K562 (cell line): ENCODE data around the gene CNTROB. TPM values are rescaled to one million over a fixed set of nuclear protein-coding genes. Genes with fewer than 3 reads are reported as not detected.

ENCODE experiments used
- ARID3A ChIP-seq: IDR thresholded peaks from 2 replicates; pipeline ENCODE4 v1.6.1; 2012; ENCODE audit warnings: low read depth, low read length, improper control_type of control experiment, borderline replicate concordance
- DIDO1 ChIP-seq: fragments of 450-650 bp; IDR thresholded peaks from 2 replicates; pipeline ENCODE4 v1.6.1; 2016; ENCODE audit warnings: low read depth, missing biosample characterization, missing genetic modification characterization
- EGR1 ChIP-seq: fragments of 450-650 bp; conservative IDR thresholded peaks from 2 replicates; pipeline ENCODE4 v1.6.1; 2017; ENCODE audit warnings: mild to moderate bottlenecking
- ELF4 ChIP-seq: fragments of 450-650 bp; formaldehyde crosslinking; IDR thresholded peaks from 2 replicates; pipeline ENCODE4 v1.4.0; 2022; ENCODE audit warnings: missing genetic modification characterization
- ELK1 ChIP-seq: sonication (generic); formaldehyde crosslinking; IDR thresholded peaks from 2 replicates; pipeline ENCODE4 v1.8.1; 2022; ENCODE audit warnings: missing genetic modification reagents
- FOXA3 ChIP-seq, 2 experiments: fragments of 450-650 bp in 1 of 2; sonication (generic) in 1 of 2; formaldehyde crosslinking; IDR thresholded peaks in 1 of 2; conservative IDR thresholded peaks in 1 of 2; 2 replicates each; pipeline versions ENCODE4 v1.4.0 to v1.8.0; 2020 to 2022; ENCODE audit warnings: mild to moderate bottlenecking in 2 of 2, missing genetic modification reagents in 1 of 2
- FOXK1 ChIP-seq: sonication (generic); formaldehyde crosslinking; IDR thresholded peaks from 2 replicates; pipeline ENCODE4 v1.8.0; 2022; ENCODE audit warnings: missing genetic modification reagents, mild to moderate bottlenecking, borderline replicate concordance
- IRF2 ChIP-seq: sonication (generic); formaldehyde crosslinking; IDR thresholded peaks from 2 replicates; pipeline ENCODE4 v1.8.1; 2022; ENCODE audit warnings: mild to moderate bottlenecking, missing genetic modification reagents
- POLR3G ChIP-seq: IDR thresholded peaks from 2 replicates; pipeline ENCODE4 v1.6.1; 2011; ENCODE audit not compliant: insufficient read length, insufficient replicate concordance; ENCODE audit errors: extremely low read depth
- RCOR1 ChIP-seq, 2 experiments: IDR thresholded peaks; 2 replicates each; pipeline ENCODE4 v1.6.1; 2012; ENCODE audit warnings: low read depth in 2 of 2, low read length in 2 of 2, borderline replicate concordance in 1 of 2, improper control_type of control experiment in 1 of 2
- SAP30 ChIP-seq: fragments of 200-600 bp; sonication (generic); IDR thresholded peaks from 2 replicates; pipeline ENCODE4 v1.6.1; 2012; ENCODE audit warnings: borderline replicate concordance, low read depth, mild to moderate bottlenecking, moderate library complexity, low read length, control low read depth, inconsistent platforms; ENCODE audit not compliant: insufficient read depth, poor library complexity, severe bottlenecking
- SMAD1 ChIP-seq: fragments of 150-350 bp; IDR thresholded peaks from 2 replicates; pipeline ENCODE4 v1.6.1; 2014; ENCODE audit warnings: low read length, low read depth; ENCODE audit not compliant: partially characterized antibody
- SREBF2 ChIP-seq: sonication (generic); formaldehyde crosslinking; IDR thresholded peaks from 2 replicates; pipeline ENCODE4 v1.4.0; 2020; ENCODE audit warnings: mild to moderate bottlenecking, missing genetic modification reagents
- ZNF3 ChIP-seq: fragments of 250-450 bp; sonication (Bioruptor Pico); IDR thresholded peaks from 2 replicates; pipeline ENCODE4 v1.5.0; 2021; ENCODE audit warnings: mild to moderate bottlenecking, moderate library complexity
- ZNF778 ChIP-seq: fragments of 450-650 bp; formaldehyde crosslinking; IDR thresholded peaks from 2 replicates; pipeline ENCODE4 v1.4.0; 2020; ENCODE audit warnings: mild to moderate bottlenecking, moderate library complexity
- polyA plus RNA-seq, 8 experiments: library from polyadenylated mRNA; depleted of rRNA in 4 of 8; stranded (reverse) in 5 of 8; unstranded in 3 of 8; fragments of >200 nt; fragmentation: Nextera tagmentation in 2 of 8; fragmentation: Illumina TruSeq in 1 of 8; extraction: Ambion mirVana in 2 of 8; extraction: Trizol in 1 of 8; gene quantifications; 2 replicates each; pipeline versions ENCODE4 v1.2.1 to v1.2.3, GENCODE V29; 2011 to 2014; ENCODE audit warnings: inconsistent platforms in 1 of 8, missing spikeins in 1 of 8
- total RNA-seq, 7 experiments: library from RNA; depleted of rRNA in 6 of 7; stranded (reverse); fragments of >200 nt in 6 of 7; fragmentation: Illumina TruSeq in 2 of 7; extraction: Trizol in 2 of 7; gene quantifications; 2 replicates each; pipeline versions ENCODE4 v1.2.1 to v1.2.3, GENCODE V29; 2011 to 2021; ENCODE audit warnings: low replicate concordance in 1 of 7
- TF ChIP-seq, protein P1 (sequence below): sonication (generic); formaldehyde crosslinking; IDR thresholded peaks from 2 replicates; pipeline ENCODE4 v1.8.0; 2022; ENCODE audit warnings: mild to moderate bottlenecking, missing genetic modification reagents
- TF ChIP-seq, protein P2 (sequence below): fragments of 250-450 bp; sonication (Bioruptor Pico); IDR thresholded peaks from 2 replicates; pipeline ENCODE4 v1.5.0; 2021
- TF ChIP-seq, protein P3 (sequence below): sonication (generic); formaldehyde crosslinking; IDR thresholded peaks from 2 replicates; pipeline ENCODE4 v1.8.0; 2022; ENCODE audit warnings: mild to moderate bottlenecking, missing genetic modification reagents

Gene CNTROB
- total and polyA plus RNA-seq, 9 of the 15 experiments (the other 6 are each of a cell fraction or from before 2014, with no cell fraction given), result 1.9 to 33.3 (median 23.0) TPM

DNA sequence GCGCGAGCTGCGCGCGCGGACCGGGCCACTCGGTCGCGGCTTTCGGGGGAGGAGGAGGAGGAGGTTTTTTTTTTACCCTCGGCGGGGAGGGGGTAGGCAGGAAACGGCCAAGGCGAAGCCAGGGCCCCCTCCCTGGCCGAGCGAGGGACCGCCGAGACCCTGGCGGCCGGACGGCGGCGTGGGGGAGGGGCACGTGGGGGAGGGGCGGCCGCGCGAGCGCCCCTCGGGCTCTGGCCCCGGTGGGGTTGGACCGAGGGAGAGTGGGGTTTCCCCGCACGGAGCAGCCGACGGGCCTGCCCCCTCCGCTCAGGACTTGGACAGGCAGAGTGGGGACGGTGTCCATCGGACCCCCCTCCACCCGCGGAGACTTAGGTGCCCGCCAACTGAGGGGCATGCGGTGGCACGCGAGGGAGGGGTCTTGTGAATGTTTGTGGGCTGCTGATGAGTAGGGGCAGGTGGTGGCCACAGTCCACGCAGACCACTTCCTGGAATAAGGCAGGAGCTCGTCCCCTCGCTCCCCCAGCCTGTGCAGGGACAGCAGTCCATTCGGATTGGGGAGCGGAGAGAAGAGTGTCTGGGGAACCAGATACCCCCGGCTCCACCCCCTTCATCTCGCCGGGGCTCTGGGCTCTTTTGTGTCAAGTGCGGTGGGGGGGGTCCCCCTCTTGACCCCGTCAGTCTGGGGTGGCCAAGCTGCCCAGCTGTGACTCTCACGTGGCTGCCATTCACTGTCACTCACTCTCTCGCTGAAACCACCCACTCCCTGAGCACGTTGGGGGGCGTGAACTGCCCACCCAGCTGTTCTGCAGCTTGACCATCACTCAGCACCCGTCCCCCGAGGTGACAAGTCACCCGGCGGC lies 46.4 kb upstream of the CNTROB start (continued):
- TF ChIP-seq, protein P1, sequence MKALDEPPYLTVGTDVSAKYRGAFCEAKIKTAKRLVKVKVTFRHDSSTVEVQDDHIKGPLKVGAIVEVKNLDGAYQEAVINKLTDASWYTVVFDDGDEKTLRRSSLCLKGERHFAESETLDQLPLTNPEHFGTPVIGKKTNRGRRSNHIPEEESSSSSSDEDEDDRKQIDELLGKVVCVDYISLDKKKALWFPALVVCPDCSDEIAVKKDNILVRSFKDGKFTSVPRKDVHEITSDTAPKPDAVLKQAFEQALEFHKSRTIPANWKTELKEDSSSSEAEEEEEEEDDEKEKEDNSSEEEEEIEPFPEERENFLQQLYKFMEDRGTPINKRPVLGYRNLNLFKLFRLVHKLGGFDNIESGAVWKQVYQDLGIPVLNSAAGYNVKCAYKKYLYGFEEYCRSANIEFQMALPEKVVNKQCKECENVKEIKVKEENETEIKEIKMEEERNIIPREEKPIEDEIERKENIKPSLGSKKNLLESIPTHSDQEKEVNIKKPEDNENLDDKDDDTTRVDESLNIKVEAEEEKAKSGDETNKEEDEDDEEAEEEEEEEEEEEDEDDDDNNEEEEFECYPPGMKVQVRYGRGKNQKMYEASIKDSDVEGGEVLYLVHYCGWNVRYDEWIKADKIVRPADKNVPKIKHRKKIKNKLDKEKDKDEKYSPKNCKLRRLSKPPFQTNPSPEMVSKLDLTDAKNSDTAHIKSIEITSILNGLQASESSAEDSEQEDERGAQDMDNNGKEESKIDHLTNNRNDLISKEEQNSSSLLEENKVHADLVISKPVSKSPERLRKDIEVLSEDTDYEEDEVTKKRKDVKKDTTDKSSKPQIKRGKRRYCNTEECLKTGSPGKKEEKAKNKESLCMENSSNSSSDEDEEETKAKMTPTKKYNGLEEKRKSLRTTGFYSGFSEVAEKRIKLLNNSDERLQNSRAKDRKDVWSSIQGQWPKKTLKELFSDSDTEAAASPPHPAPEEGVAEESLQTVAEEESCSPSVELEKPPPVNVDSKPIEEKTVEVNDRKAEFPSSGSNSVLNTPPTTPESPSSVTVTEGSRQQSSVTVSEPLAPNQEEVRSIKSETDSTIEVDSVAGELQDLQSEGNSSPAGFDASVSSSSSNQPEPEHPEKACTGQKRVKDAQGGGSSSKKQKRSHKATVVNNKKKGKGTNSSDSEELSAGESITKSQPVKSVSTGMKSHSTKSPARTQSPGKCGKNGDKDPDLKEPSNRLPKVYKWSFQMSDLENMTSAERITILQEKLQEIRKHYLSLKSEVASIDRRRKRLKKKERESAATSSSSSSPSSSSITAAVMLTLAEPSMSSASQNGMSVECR (CRISPR knock-in tag), result peak; percentile 74
- TF ChIP-seq, protein P2, sequence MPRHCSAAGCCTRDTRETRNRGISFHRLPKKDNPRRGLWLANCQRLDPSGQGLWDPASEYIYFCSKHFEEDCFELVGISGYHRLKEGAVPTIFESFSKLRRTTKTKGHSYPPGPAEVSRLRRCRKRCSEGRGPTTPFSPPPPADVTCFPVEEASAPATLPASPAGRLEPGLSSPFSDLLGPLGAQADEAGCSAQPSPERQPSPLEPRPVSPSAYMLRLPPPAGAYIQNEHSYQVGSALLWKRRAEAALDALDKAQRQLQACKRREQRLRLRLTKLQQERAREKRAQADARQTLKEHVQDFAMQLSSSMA (CRISPR knock-in tag), result no peak
- TF ChIP-seq ELF4 (CRISPR knock-in tag) (no peak), RCOR1 (IDR thresholded peaks at IDR 0.05; ENCODE audit: borderline replicate concordance in 1 of 2, low read depth in 2 of 2, low read length in 2 of 2) (no peak), FOXK1 (CRISPR knock-in tag) (no peak), SMAD1 (no peak), DIDO1 (tag) (no peak), ELK1 (CRISPR knock-in tag) (no peak), SAP30 (peak; percentile 79), ZNF3 (CRISPR knock-in tag) (no peak), ARID3A (no peak), ZNF778 (CRISPR knock-in tag) (no peak), EGR1 (peak; percentile 53; the same call in 1 of the 2 replicates), IRF2 (no peak), POLR3G (no peak), FOXA3 (CRISPR knock-in tag; conservative IDR thresholded peaks at IDR 0.05 in 1 of 2, IDR thresholded peaks at IDR 0.05 in 1 of 2) (no peak), SREBF2 (CRISPR knock-in tag) (no peak)
- TF ChIP-seq, protein P3, sequence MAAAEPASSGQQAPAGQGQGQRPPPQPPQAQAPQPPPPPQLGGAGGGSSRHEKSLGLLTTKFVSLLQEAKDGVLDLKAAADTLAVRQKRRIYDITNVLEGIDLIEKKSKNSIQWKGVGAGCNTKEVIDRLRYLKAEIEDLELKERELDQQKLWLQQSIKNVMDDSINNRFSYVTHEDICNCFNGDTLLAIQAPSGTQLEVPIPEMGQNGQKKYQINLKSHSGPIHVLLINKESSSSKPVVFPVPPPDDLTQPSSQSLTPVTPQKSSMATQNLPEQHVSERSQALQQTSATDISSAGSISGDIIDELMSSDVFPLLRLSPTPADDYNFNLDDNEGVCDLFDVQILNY (CRISPR knock-in tag), result no peak
